SH-SY5Y (cell line): ENCODE results near the gene OSBPL10.

Experiments used
- GATA2 ChIP-seq: IDR thresholded peaks from 2 replicates; pipeline ENCODE4 v1.6.1; 2011; ENCODE audit warnings: mild to moderate bottlenecking, low read depth, low read length
- GATA3 ChIP-seq: IDR thresholded peaks from 2 replicates; pipeline ENCODE4 v1.6.1; 2011; ENCODE audit warnings: low read depth, mild to moderate bottlenecking, low read length, moderate library complexity

The OSBPL10 gene

GRCh38 chr3:31629054-31629453 is 352.0 kb downstream of the OSBPL10 start:
- TF ChIP-seq GATA2 (no peak), GATA3 (no peak)

DNA sequence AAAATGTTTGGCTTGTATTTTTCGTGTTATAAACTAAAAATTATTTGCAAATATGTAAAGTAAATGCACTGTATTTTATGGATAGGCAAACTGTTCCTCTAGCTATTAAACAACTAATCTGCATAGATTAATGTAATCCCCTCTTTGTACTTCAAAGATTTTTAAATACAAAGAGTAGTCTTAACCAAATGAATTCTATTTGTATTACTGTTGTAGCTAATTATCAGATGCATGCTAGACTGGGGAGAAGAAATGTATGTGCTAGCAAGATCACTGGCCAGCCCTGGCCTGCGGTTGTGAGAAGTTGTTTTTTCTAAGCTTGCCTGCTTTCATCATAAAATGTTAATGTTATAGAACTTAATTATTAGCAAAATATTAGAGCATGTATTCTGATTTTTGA is 355.7 kb downstream of the OSBPL10 start:
- TF ChIP-seq GATA2: no peak
- no peak for TF ChIP-seq GATA3

DNA sequence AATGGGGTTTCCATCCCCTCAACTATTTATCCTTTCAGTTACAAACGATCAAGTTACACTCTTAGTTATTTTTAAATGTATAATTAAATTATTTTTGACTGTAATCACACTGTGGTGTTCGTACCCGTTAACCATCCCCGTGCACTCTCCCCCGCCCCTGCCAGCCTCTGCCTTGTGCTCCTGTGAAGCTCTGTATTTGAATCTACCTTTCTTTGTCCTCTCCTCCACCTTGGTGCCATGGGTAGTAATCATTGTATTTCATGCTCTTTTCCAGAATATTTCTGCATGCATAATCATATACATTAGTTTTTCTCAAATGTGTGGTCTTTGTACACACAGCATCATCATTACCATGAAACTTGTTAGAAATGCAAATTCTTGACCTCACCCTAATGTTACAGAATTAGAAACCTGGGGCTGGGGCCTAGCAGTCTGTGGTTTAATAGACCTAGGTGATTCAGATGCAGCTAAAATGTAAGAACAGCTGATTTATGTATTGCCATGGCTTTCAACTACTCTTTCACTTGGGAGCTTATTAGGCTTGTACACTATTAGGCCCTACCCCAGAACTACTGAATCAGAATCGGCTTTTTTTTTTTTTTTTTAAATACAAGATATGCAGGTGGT is 356.9 kb downstream of the OSBPL10 start:
- TF ChIP-seq GATA3 (no peak), GATA2 (no peak)

DNA sequence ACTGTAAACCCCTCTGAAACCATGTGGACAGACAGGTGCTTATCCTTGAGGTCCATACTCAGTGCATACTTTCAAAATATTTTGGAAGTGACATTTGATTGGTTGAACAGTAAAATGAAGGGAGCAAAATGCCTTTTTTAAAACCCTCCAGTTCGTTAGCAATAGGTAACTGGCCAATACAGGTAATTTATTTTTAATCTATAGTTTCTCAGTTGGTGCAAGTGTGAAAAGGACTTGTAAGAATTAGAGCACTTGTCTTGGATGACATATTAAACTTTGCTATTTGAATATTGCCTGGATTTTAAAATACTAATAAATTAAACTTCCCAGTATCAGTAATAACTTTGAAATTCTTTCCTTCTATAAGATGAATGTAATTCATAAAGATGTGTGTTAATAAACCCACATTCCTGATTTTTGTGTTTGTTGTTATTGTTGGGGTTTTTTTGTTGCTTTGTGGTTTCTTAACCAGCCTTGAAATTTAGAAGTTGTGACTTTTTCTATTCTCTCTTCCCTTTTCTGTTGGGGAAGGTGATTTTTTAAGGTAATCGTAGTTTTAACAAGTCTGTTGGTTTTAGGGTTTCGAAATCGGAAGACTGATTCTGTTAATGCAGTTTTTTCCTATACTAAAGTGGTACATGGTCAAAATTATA is 358.3 kb downstream of the OSBPL10 start:
- TF ChIP-seq GATA2: no peak
- TF ChIP-seq GATA3: no peak

- TF ChIP-seq GATA2 (no peak), GATA3 (no peak)
Measured at GRCh38 chr3:31621314-31621713, 359.7 kb downstream of the OSBPL10 start.

- no peak for TF ChIP-seq GATA2
- TF ChIP-seq GATA3: no peak
Measured at GRCh38 chr3:31620656-31621055, 360.4 kb downstream of the OSBPL10 start.

- TF ChIP-seq GATA2 (no peak), GATA3 (no peak)
Measured at GRCh38 chr3:31616711-31617110, 364.4 kb downstream of the OSBPL10 start.

DNA sequence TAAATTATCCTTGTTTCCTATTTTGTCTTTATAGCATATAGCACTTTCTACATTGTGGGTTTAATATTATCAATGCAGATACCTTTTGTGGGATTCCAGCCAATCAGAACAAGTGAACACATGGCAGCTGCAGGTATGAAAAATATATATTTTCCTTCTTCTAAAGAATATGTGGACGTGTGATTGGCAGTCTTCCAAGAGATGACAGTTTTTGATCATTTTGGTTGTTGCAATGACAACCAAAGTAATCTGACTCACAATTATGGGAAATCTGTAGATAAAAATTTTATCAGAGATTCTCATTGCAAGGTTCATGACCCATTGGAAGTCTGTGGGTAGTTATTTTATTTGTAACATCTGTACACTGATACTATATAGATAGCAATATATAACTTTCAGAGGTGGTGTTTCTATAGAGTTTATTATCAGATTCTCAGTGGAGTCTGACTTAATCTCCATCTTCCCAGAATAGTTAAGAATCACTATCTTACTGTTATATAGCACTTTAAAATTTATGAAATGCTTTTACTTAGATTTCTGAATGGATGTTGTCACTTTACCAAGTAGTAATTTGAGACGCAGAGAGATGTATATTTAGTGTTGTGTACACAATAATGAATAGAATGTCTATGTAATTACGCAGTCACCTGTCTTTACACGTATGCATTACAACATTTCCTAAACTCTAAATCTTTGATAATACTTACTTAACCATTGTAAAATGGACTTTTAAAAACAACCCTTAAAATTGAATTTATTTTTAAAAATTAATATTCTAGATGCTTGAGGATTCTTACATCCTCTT is 365.8 kb downstream of the OSBPL10 start:
- no peak for TF ChIP-seq GATA3
- no peak for TF ChIP-seq GATA2

GRCh38 chr3:31614162-31614921 is 366.7 kb downstream of the OSBPL10 start:
- TF ChIP-seq GATA3 (no peak), GATA2 (no peak)

DNA sequence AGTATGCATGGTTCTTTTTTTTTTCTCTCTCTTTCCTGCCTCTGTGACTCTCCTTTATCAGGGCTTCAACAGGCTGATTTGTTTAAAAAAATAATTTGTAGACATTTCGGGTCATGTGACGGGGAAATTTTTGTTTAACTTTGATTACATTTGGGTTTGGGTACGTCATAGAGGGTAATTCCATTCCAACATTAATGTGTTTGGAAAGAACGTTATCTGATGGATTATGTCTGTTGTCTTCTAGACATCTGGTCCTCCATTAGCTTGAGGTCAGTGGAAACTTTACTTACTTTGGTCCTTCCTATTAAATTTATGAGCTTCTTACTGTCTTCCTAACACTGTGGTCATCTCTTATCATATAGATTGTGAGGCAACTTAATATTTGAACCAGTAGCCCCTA is 367.4 kb downstream of the OSBPL10 start:
- TF ChIP-seq GATA3 (no peak), GATA2 (no peak)

GRCh38 chr3:31613177-31613576 is 367.9 kb downstream of the OSBPL10 start:
- no peak for TF ChIP-seq GATA2
- no peak for TF ChIP-seq GATA3
